Retinal pigment epithelial cell (primary cell): Measurements from ENCODE around the gene MPZL2.

Source experiments
- DNase-seq: peaks from one replicate; pipeline ENCODE4 v3.0.0-alpha.2; 2010; ENCODE audit warnings: low read depth
- H3K4me3 ChIP-seq: 2 replicates; pipeline ENCODE4 v1.5.1; 2011; ENCODE audit warnings: mild to moderate bottlenecking, low read length, control low read depth, moderate library complexity
- CTCF ChIP-seq: conservative IDR thresholded peaks from 2 replicates; pipeline ENCODE4 v1.5.1; 2011; ENCODE audit warnings: low read depth, low read length, control low read depth, inconsistent platforms

MPZL2 gene

DNA sequence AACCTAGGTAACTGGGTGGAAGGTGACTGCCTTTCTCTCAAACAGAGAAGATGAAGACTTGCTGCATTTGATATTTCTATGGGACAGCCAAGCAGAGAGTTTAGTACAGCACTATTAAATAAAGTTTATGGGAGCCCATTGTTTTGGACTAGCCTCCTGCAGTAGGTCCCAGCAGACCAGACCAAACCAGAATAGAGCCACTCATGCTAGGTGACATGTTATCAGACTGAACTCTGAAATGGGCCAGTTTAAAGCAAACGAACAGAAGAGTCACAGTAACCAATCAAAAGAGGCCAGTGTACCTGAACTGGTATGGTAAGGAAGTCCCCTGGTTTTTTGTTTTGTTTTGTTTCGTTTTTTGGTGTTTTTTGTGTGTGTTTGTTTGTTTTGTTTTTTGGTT, 7.9 kb upstream of the MPZL2 start:
- H3K4me3 ChIP-seq = no peak overlapping the region
- DNase-seq = no peak
- TF ChIP-seq CTCF = no peak

GRCh38 chr11:118267486-118267885, 3.4 kb upstream of the MPZL2 start:
- no peak overlapping the region for H3K4me3 ChIP-seq
- DNase-seq = no peak
- TF ChIP-seq CTCF = no peak

DNA sequence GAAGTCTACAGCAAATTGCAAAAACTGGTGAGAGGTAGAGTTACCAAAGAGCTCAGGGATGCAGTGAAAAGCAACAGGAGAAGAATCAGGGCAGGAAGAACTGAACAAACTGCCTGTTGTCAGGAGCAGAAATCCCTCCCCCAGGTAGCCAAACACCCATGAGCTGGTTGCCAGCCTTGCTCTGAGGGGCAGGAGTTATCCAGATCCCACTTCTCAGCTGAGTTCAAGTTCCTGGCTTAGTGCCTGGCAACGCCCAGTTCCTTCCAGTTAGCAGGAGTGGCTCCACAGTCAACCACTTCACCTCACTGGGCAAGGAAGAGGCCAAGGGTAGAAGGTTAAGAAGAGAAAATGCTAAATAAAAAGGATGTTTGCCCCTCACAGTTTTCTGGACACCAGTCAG, 1.9 kb upstream of the MPZL2 start:
- no peak for DNase-seq
- no peak overlapping the region for H3K4me3 ChIP-seq
- TF ChIP-seq CTCF = no peak

- no peak for DNase-seq
- no peak overlapping the region for H3K4me3 ChIP-seq
- no peak for TF ChIP-seq CTCF
Measured at GRCh38 chr11:118264569-118265465, 720 bp upstream of the MPZL2 start.

DNA sequence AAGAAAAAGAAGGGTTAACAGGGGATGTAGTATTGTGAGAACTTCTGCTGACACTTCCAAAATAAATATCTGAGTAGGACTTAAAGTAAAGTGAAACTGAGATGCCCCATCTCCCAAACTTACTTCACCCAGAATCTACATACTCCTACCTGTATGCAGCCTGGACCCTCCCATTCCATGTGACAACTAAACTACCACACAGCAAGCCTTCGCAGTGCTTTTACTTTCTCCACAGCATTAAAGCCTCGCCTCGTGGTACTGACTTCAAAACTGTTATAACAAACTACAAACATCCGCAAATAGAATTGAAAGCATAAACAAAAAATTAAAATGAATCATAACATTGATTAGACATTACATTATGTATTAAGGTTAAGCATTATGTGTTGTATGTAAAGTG, 985 bp downstream of the MPZL2 start:
- H3K4me3 ChIP-seq = no peak overlapping the region
- DNase-seq = no peak
- TF ChIP-seq CTCF = no peak

DNA sequence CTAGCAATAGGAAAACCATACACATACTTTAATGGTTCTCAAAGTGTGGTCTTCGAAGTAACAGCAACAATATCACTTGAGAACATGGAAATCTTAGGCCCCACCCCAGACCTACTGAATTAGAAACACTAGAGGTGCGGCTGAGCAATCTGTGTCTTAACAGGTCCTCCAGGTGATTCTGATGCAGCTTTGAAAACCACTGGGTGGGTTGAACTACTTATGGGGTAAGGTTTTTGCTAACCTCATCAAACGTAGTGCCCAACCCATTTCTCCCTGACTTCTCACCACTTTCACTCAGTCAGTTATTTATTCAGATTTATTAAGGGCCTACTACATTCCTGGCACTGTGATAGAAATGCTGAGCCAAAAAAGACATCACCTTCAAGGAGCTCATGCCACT, 3.7 kb downstream of the MPZL2 start:
- H3K4me3 ChIP-seq = no peak overlapping the region
- no peak for TF ChIP-seq CTCF
- no peak for DNase-seq

- DNase-seq = no peak
- no peak for TF ChIP-seq CTCF
- no peak overlapping the region for H3K4me3 ChIP-seq
Measured at GRCh38 chr11:118259138-118259537, 5.0 kb downstream of the MPZL2 start.
